SK-N-SH treated with all-trans-retinoic acid at 6 μM for 48 hours (cell line): ENCODE results near the gene MAP7D2.

Experiments used
- ESRRG ChIP-seq: fragments of 250-450 bp; sonication (Bioruptor Pico); IDR thresholded peaks from 2 replicates; pipeline ENCODE4 v1.6.1; 2021; ENCODE audit warnings: mild to moderate bottlenecking
- PATZ1 ChIP-seq: fragments of 250-450 bp; sonication (Bioruptor Pico); IDR thresholded peaks from 2 replicates; pipeline ENCODE4 v1.8.0; 2020; ENCODE audit warnings: mild to moderate bottlenecking, moderate library complexity, borderline replicate concordance
- SNAI2 ChIP-seq: fragments of 250-450 bp; sonication (Bioruptor Pico); IDR thresholded peaks from 2 replicates; pipeline ENCODE4 v1.5.0; 2020; ENCODE audit warnings: mild to moderate bottlenecking, moderate library complexity
- ZFP3 ChIP-seq: fragments of 250-450 bp; sonication (Bioruptor Pico); IDR thresholded peaks from 2 replicates; pipeline ENCODE4 v1.5.0; 2020; ENCODE audit warnings: mild to moderate bottlenecking, moderate library complexity
- ZNF8 ChIP-seq: fragments of 450-650 bp; formaldehyde crosslinking; IDR thresholded peaks from 2 replicates; pipeline ENCODE4 v1.5.0; 2020; ENCODE audit warnings: mild to moderate bottlenecking, moderate library complexity
- TF ChIP-seq, protein P1 (sequence below): fragments of 250-450 bp; sonication (Bioruptor Pico); IDR thresholded peaks from 2 replicates; pipeline ENCODE4 v1.5.0; 2020; ENCODE audit warnings: mild to moderate bottlenecking, moderate library complexity
- TF ChIP-seq, protein P2 (sequence below): fragments of 250-450 bp; sonication (Bioruptor Pico); IDR thresholded peaks from 2 replicates; pipeline ENCODE4 v1.8.0; 2021; ENCODE audit warnings: low read depth, mild to moderate bottlenecking, moderate library complexity, borderline replicate concordance

GRCh38 chrX:20151689-20152088 lies 35.0 kb upstream of the MAP7D2 start:
- TF ChIP-seq, protein P1, sequence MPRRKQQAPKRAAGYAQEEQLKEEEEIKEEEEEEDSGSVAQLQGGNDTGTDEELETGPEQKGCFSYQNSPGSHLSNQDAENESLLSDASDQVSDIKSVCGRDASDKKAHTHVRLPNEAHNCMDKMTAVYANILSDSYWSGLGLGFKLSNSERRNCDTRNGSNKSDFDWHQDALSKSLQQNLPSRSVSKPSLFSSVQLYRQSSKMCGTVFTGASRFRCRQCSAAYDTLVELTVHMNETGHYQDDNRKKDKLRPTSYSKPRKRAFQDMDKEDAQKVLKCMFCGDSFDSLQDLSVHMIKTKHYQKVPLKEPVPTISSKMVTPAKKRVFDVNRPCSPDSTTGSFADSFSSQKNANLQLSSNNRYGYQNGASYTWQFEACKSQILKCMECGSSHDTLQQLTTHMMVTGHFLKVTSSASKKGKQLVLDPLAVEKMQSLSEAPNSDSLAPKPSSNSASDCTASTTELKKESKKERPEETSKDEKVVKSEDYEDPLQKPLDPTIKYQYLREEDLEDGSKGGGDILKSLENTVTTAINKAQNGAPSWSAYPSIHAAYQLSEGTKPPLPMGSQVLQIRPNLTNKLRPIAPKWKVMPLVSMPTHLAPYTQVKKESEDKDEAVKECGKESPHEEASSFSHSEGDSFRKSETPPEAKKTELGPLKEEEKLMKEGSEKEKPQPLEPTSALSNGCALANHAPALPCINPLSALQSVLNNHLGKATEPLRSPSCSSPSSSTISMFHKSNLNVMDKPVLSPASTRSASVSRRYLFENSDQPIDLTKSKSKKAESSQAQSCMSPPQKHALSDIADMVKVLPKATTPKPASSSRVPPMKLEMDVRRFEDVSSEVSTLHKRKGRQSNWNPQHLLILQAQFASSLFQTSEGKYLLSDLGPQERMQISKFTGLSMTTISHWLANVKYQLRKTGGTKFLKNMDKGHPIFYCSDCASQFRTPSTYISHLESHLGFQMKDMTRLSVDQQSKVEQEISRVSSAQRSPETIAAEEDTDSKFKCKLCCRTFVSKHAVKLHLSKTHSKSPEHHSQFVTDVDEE (CRISPR knock-in tag), result no peak
- TF ChIP-seq PATZ1 (CRISPR knock-in tag) (no peak), ZFP3 (CRISPR knock-in tag) (no peak), SNAI2 (CRISPR knock-in tag) (no peak), ZNF8 (no peak), ESRRG (CRISPR knock-in tag) (no peak)
- TF ChIP-seq, protein P2, sequence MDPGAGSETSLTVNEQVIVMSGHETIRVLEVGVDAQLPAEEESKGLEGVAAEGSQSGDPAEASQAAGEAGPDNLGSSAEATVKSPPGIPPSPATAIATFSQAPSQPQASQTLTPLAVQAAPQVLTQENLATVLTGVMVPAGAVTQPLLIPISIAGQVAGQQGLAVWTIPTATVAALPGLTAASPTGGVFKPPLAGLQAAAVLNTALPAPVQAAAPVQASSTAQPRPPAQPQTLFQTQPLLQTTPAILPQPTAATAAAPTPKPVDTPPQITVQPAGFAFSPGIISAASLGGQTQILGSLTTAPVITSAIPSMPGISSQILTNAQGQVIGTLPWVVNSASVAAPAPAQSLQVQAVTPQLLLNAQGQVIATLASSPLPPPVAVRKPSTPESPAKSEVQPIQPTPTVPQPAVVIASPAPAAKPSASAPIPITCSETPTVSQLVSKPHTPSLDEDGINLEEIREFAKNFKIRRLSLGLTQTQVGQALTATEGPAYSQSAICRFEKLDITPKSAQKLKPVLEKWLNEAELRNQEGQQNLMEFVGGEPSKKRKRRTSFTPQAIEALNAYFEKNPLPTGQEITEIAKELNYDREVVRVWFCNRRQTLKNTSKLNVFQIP (CRISPR knock-in tag), result no peak
